Transverse colon (tissue), 4 donors: ENCODE measurements around the gene SENP6. TPM values are rescaled to one million over a fixed set of nuclear protein-coding genes. Genes with fewer than 3 reads are reported as not detected.
"Not testable (repeated sequence)": the region's sequence is repeated elsewhere in the genome, so short reads cannot be mapped to it uniquely, and the experiment has no call there.

ENCODE experiments used
- DNase-seq: peaks from one replicate; pipeline ENCODE4 v3.0.0-alpha.2; 2019
- H3K27ac ChIP-seq, 4 donors: fragments of 200-600 bp; sonication (generic); 2 replicates each; pipeline ENCODE4 v1.5.1; 2016 to 2018; ENCODE audit warnings: inconsistent platforms in 4 of 4
- H3K27me3 ChIP-seq: fragments of 200-600 bp; sonication (generic); 2 replicates; pipeline ENCODE4 v1.5.1; 2017; ENCODE audit warnings: inconsistent platforms
- H3K36me3 ChIP-seq, 4 donors: fragments of 200-600 bp; sonication (generic); 2 replicates each; pipeline ENCODE4 v1.5.1; 2017 to 2019; ENCODE audit warnings: inconsistent platforms in 4 of 4
- H3K4me1 ChIP-seq, 4 donors: fragments of 200-600 bp; sonication (generic); 2 replicates each; pipeline ENCODE4 v1.5.1; 2017 to 2020; ENCODE audit warnings: inconsistent platforms in 4 of 4
- H3K4me3 ChIP-seq, 4 donors: fragments of 200-600 bp; sonication (generic); 1 replicate in 1 of 4; 2 replicates in 3 of 4; pipeline versions ENCODE4 v1.5.1 to v1.6.1; 2017 to 2019; ENCODE audit warnings: inconsistent platforms in 4 of 4
- H3K9me3 ChIP-seq, 2 donors: fragments of 200-600 bp; sonication (generic); 2 replicates each; pipeline ENCODE4 v1.5.1; 2017 to 2019; ENCODE audit warnings: inconsistent platforms in 2 of 2
- CTCF ChIP-seq, 5 experiments: fragments of 200-600 bp in 3 of 5; fragments of 450-650 bp in 2 of 5; sonication (generic) in 3 of 5; IDR thresholded peaks; 1 replicate in 2 of 5; 2 replicates in 3 of 5; pipeline ENCODE4 v1.5.1; 2016 to 2017; ENCODE audit warnings: antibody characterized with exemption in 5 of 5, inconsistent platforms in 3 of 5, mild to moderate bottlenecking in 2 of 5, moderate library complexity in 1 of 5
- EP300 ChIP-seq: sonication (generic); formaldehyde crosslinking; IDR thresholded peaks from one replicate; pipeline ENCODE4 v1.6.1; 2017; ENCODE audit warnings: antibody characterized with exemption, low read depth
- POLR2A ChIP-seq: fragments of 450-650 bp; IDR thresholded peaks from one replicate; pipeline ENCODE4 v1.6.1; 2016; ENCODE audit warnings: antibody characterized with exemption, mild to moderate bottlenecking, moderate library complexity
- POLR2AphosphoS5 ChIP-seq, 3 donors: sonication (generic); formaldehyde crosslinking; IDR thresholded peaks; one replicate each; pipeline ENCODE4 v1.6.1; 2016; ENCODE audit warnings: antibody characterized with exemption in 3 of 3
- WGBS, 2 donors: methylation state at CpG; one replicate each; pipeline ENCODE4 v1.1.5; 2018; ENCODE audit warnings: low coverage in 1 of 2; 5-methylcytosine and 5-hydroxymethylcytosine counted together
- in situ Hi-C, 4 donors: fragments of 200-750 bp; cut with MboI; loops; one replicate each; pipeline versions ENCODE4 v1.15.0 to v1.15.1; 2017; ENCODE audit warnings: low sequenced_read_pairs in 3 of 4, low pct_ligation_motif_present in 1 of 4, low pct_unique_long_range_greater_than_20kb in 1 of 4
- intact Hi-C: fragments of 100-400 bp; cut with DNase I; formaldehyde crosslinking; loops from one replicate; pipeline ENCODE4 v1.15.1; 2023; ENCODE audit warnings: low total_unique reads
- total RNA-seq, 4 donors: library from RNA; depleted of rRNA; stranded (reverse); fragments of >200 nt; gene quantifications; one replicate each; pipeline ENCODE4 v1.1.0, GENCODE V29; 2016

SENP6 gene
- total RNA-seq, 4 donors from 2014 or later: 59.1 to 136 (median 107) TPM

- H3K27me3 ChIP-seq: no peaks in the 10 kb centered on the region
- no peaks in the 10 kb centered on the region for H3K9me3 ChIP-seq
- in situ Hi-C loops: no loop called here
- H3K27ac ChIP-seq: no peak overlapping the region
- no peak overlapping the region for H3K4me3 ChIP-seq
- no peaks in the 10 kb centered on the region for H3K4me1 ChIP-seq
- 94 to 95% methylated on average over 4 of the region's 4 CpGs for WGBS, 2 donors
- no peak for DNase-seq
- TF ChIP-seq POLR2AphosphoS5 (IDR thresholded peaks at IDR 0.05): no peak
- no peak for TF ChIP-seq POLR2A
- no peak for TF ChIP-seq EP300
- no peak for TF ChIP-seq CTCF (IDR thresholded peaks at IDR 0.05)
- intact Hi-C loops: no loop called here
- H3K36me3 ChIP-seq: peaks cover 0 to 77% (median 28%) of the 10 kb centered on the region in 4 donors
Measured at GRCh38 chr6:75666592-75666991, 64.9 kb downstream of the SENP6 start.

GRCh38 chr6:75673884-75674283 is 72.2 kb downstream of the SENP6 start:
- in situ Hi-C loops: no loop called here
- TF ChIP-seq EP300: no peak
- TF ChIP-seq CTCF (IDR thresholded peaks at IDR 0.05): no peak
- no peak for TF ChIP-seq POLR2A
- TF ChIP-seq POLR2AphosphoS5 (IDR thresholded peaks at IDR 0.05): no peak
- peaks cover 0 to 71% (median 24%) of the 10 kb centered on the region in 4 donors for H3K36me3 ChIP-seq

GRCh38 chr6:75676377-75676776 is 74.7 kb downstream of the SENP6 start:
- intact Hi-C loops: no loop called here
- H3K4me1 ChIP-seq: no peaks in the 10 kb centered on the region
- peaks cover 0 to 76% (median 27%) of the 10 kb centered on the region in 4 donors for H3K36me3 ChIP-seq
- in situ Hi-C loops: no loop called here
- no peaks in the 10 kb centered on the region for H3K27me3 ChIP-seq
- TF ChIP-seq CTCF (IDR thresholded peaks at IDR 0.05) (no peak), POLR2A (no peak), POLR2AphosphoS5 (IDR thresholded peaks at IDR 0.05) (no peak), EP300 (no peak)
- no peak for DNase-seq
- H3K4me3 ChIP-seq: no peak overlapping the region
- 89 to 100% methylated on average over 1 of the region's 1 CpG for WGBS, 2 donors
- no peaks in the 10 kb centered on the region for H3K9me3 ChIP-seq
- H3K27ac ChIP-seq: no peak overlapping the region

More at GRCh38 chr6:75673884-75674283, 72.2 kb downstream of the SENP6 start:
- no peaks in the 10 kb centered on the region for H3K27me3 ChIP-seq
- H3K4me1 ChIP-seq: no peaks in the 10 kb centered on the region
- intact Hi-C loops: no loop called here
- no peaks in the 10 kb centered on the region for H3K9me3 ChIP-seq
- H3K4me3 ChIP-seq: no peak overlapping the region
- no peak overlapping the region for H3K27ac ChIP-seq
- 75 to 91% methylated on average over 5 to 8 of the region's 8 CpGs for WGBS, 2 donors
- DNase-seq: no peak

DNA sequence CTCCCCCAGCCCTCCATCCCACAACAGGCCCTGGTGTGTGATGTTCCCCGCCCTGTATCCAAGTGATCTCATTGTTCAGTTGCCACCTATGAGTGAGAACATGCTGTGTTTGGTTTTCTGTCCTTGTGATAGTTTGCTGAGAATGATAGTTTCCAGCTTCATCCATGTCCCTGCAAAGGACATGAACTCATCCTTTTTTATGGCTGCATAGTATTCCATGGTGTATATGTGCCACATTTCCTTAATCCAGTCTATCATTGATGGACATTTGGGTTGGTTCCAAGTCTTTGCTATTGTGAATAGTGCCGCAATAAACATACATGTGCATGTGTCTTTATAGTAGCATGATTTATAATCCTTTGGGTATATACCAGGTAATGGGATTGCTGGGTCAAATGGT is 80.9 kb downstream of the SENP6 start:
- H3K4me3 ChIP-seq, in situ Hi-C loops, H3K4me1 ChIP-seq, DNase-seq, H3K9me3 ChIP-seq, H3K27ac ChIP-seq, H3K27me3 ChIP-seq, intact Hi-C loops: not testable (repeated sequence)
- H3K36me3 ChIP-seq: peaks cover 0 to 52% (median 21%) of the 10 kb centered on the region in 4 donors
- WGBS, 2 donors: 80 to 100% methylated on average over 1 to 2 of the region's 2 CpGs

DNA sequence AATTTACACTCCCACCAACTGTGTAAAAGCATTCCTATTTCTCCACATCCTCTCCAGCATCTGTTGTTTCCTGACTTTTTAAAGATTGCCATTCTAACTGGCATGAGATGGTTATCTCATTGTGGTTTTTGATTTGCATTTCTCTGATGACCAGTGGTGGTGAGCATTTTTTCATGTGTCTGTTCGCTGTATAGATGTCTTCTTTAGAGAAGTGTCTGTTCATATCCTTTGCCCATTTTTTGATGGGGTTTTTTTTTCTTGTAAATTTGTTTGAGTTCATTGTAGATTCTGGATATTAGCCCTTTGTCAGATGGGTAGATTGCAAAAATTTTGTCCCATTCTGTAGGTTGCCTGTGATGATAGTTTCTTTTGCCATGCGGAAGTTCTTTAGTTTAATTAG is 81.3 kb downstream of the SENP6 start:
- 83 to 96% methylated on average over 1 to 2 of the region's 2 CpGs for WGBS, 2 donors
- DNase-seq, H3K27ac ChIP-seq, H3K27me3 ChIP-seq, H3K4me1 ChIP-seq, H3K4me3 ChIP-seq, in situ Hi-C loops, H3K9me3 ChIP-seq, intact Hi-C loops: not testable (repeated sequence)
- peaks cover 0 to 47% (median 21%) of the 10 kb centered on the region in 4 donors for H3K36me3 ChIP-seq

DNA sequence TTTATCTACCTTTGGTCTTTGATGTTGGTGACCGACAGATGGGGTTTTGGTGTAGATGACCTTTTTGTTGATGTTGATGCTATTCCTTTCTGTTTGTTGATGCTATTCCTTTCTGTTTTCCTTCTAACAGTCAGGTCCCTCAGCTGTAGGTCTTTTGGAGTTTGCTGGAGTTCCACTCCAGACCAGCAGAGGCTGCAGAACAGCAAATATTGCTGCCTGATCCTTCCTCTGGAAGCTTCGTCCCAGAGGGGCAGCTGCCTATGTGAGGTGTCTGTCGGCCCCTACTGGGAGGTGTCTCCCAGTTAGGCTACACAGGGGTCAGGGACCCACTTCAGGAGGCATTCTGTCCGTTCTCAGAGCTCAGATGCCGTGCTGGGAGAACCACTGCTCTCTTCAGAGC is 85.9 kb downstream of the SENP6 start:
- DNase-seq, in situ Hi-C loops, H3K27ac ChIP-seq, intact Hi-C loops, H3K27me3 ChIP-seq, H3K9me3 ChIP-seq, H3K4me1 ChIP-seq, H3K4me3 ChIP-seq: not testable (repeated sequence)
- peaks cover 0 to 16% (median 3%) of the 10 kb centered on the region in 4 donors for H3K36me3 ChIP-seq
- 90 to 97% methylated on average over 2 to 5 of the region's 5 CpGs for WGBS, 2 donors

GRCh38 chr6:75687937-75688336 is 86.3 kb downstream of the SENP6 start:
- H3K9me3 ChIP-seq, intact Hi-C loops, H3K27me3 ChIP-seq, H3K4me3 ChIP-seq, in situ Hi-C loops, DNase-seq, H3K27ac ChIP-seq, H3K4me1 ChIP-seq: not testable (repeated sequence)
- peaks cover 0 to 13% (median 1%) of the 10 kb centered on the region in 4 donors for H3K36me3 ChIP-seq
- WGBS, 2 donors: 96% methylated on average over 8 of the region's 8 CpGs; no CpG with 5 or more reads in 1 of the 2 donors
